HT1080 (cell line): ENCODE results near the gene GIMD1. TPM values are rescaled to one million over a fixed set of nuclear protein-coding genes. Genes with fewer than 3 reads are reported as not detected.
A peak's percentile ranks its signal among the peaks of the same experiment; 100 is the strongest.
"Not testable (repeated sequence)": the region's sequence is repeated elsewhere in the genome, so short reads cannot be mapped to it uniquely, and the experiment has no call there.

ENCODE experiments used
- DNase-seq: peaks from one replicate; pipeline ENCODE4 v3.0.0-alpha.2; 2015; ENCODE audit warnings: low read depth
- polyA plus RNA-seq, 2 experiments: library from polyadenylated mRNA; depleted of rRNA; stranded (reverse); fragments of >200 nt; gene quantifications; 2 replicates each; pipeline ENCODE4 v1.2.3, GENCODE V29; 2015
- total RNA-seq: library from RNA; depleted of rRNA; stranded (reverse); fragments of >200 nt; shearing (Covaris generic); gene quantifications from 2 replicates; pipeline ENCODE4 v1.2.3, GENCODE V29; 2014; rRNA removed

Gene GIMD1
- total RNA-seq = not detected in 2 replicates
- polyA plus RNA-seq (2015; cell fraction: cytosol; rRNA removed) = not detected in 2 replicates
- not detected in 2 replicates for polyA plus RNA-seq (2015; cell fraction: nucleus; rRNA removed)

- no peak for DNase-seq
Measured at GRCh38 chr4:106368678-106369077, at the start of gene GIMD1. Gene GIMD1 (minus strand): TSS chr4:106368778. CDS start chr4:106367435, 1,343 bp downstream.

GRCh38 chr4:106414366-106414765, 45.8 kb upstream of the GIMD1 start:
- no peak for DNase-seq

GRCh38 chr4:106409901-106410889, 41.6 kb upstream of the GIMD1 start:
- DNase-seq = no peak

- DNase-seq = not testable (repeated sequence)
Measured at GRCh38 chr4:106408004-106408403, 39.4 kb upstream of the GIMD1 start.

- DNase-seq = no peak
Measured at GRCh38 chr4:106401157-106401556, 32.6 kb upstream of the GIMD1 start.

- DNase-seq = not testable (repeated sequence)
Measured at GRCh38 chr4:106398898-106399297, 30.3 kb upstream of the GIMD1 start.

- DNase-seq = no peak
Measured at GRCh38 chr4:106395582-106395981, 27.0 kb upstream of the GIMD1 start.

- no peak for DNase-seq
Measured at GRCh38 chr4:106385853-106386393, 17.3 kb upstream of the GIMD1 start.

- DNase-seq = no peak
Measured at GRCh38 chr4:106384878-106385277, 16.3 kb upstream of the GIMD1 start.

GRCh38 chr4:106380179-106380578, 11.6 kb upstream of the GIMD1 start:
- no peak for DNase-seq

- DNase-seq = no peak
Measured at GRCh38 chr4:106373026-106373425, 4.4 kb upstream of the GIMD1 start.

- DNase-seq = no peak
Measured at GRCh38 chr4:106371161-106371560, 2.6 kb upstream of the GIMD1 start.

- DNase-seq = no peak
Measured at GRCh38 chr4:106370214-106370613, 1.6 kb upstream of the GIMD1 start.

GRCh38 chr4:106369456-106370060, 980 bp upstream of the GIMD1 start:
- peak; percentile 71 for DNase-seq

- no peak for DNase-seq
Measured at GRCh38 chr4:106367072-106367471, 1.5 kb downstream of the GIMD1 start.

GRCh38 chr4:106366026-106366425, 2.6 kb downstream of the GIMD1 start:
- no peak for DNase-seq

GRCh38 chr4:106365613-106366012, 3.0 kb downstream of the GIMD1 start:
- DNase-seq = peak; percentile 82

- DNase-seq = no peak
Measured at GRCh38 chr4:106364282-106364681, 4.3 kb downstream of the GIMD1 start.

- no peak for DNase-seq
Measured at GRCh38 chr4:106362086-106362825, 6.3 kb downstream of the GIMD1 start.

- DNase-seq = peak; percentile 48
Measured at GRCh38 chr4:106358899-106359298, 9.7 kb downstream of the GIMD1 start.

- DNase-seq = no peak
Measured at GRCh38 chr4:106355193-106355592, 13.4 kb downstream of the GIMD1 start.
